IMR-90 (cell line): Measurements from ENCODE around the gene NLRP1. TPM values are rescaled to one million over a fixed set of nuclear protein-coding genes. Genes with fewer than 3 reads are reported as not detected.
A peak's percentile ranks its signal among the peaks of the same experiment; 100 is the strongest.

Source experiments
- ATAC-seq: fragments of 200-7000 bp; cut with Tn5 transposase; 2 replicates; pipeline ENCODE4 v1.9.1; 2020; ENCODE audit warnings: low read depth, mild to moderate bottlenecking, moderate library complexity
- BruUV-seq: library from RNA; stranded (reverse); fragments of 400-500 nt; replicated peaks from 2 replicates; lab custom pipeline; 2021; lab: Mats Ljungman, UMichigan
- CTCF ChIA-PET: fragments of 300-600 bp; formaldehyde crosslinking; extraction: SDS; loops from one replicate; lab custom pipeline; 2021; ENCODE audit warnings: antibody characterized with exemption; lab: Yijun Ruan, JAX
- POLR2A ChIA-PET: fragments of 300-600 bp; sonication (Branson Sonifier 250); formaldehyde crosslinking; loops from one replicate; lab custom pipeline; 2022; ENCODE audit warnings: antibody characterized with exemption; ENCODE audit not compliant: unreplicated experiment; lab: Charles Lee
- DNase-seq: peaks from one replicate; pipeline ENCODE4 v3.0.0; 2013
- H2AFZ ChIP-seq: replicated peaks from 2 replicates; pipeline ENCODE3; 2013; ENCODE audit warnings: low read length, mild to moderate bottlenecking; ENCODE audit not compliant: poor library complexity
- H2AK5ac ChIP-seq: 2 replicates; pipeline ENCODE4 v1.6.1; 2013; ENCODE audit warnings: low read depth, low read length, inconsistent platforms
- H2AK9ac ChIP-seq: replicated peaks from 2 replicates; pipeline ENCODE3; 2013; ENCODE audit warnings: mild to moderate bottlenecking, low read depth, low read length, moderate library complexity; ENCODE audit not compliant: poor library complexity
- H2BK120ac ChIP-seq: 2 replicates; pipeline ENCODE4 v1.6.1; 2013; ENCODE audit warnings: low read depth, low read length, inconsistent platforms
- H2BK15ac ChIP-seq: 3 replicates; pipeline ENCODE4 v1.6.1; 2013; ENCODE audit warnings: low read depth, low read length, inconsistent platforms
- H2BK20ac ChIP-seq: 2 replicates; pipeline ENCODE4 v1.6.1; 2013; ENCODE audit warnings: low read depth, mild to moderate bottlenecking, inconsistent platforms, low read length, moderate library complexity
- H2BK5ac ChIP-seq: 2 replicates; pipeline ENCODE4 v1.6.1; 2013; ENCODE audit warnings: mild to moderate bottlenecking, low read depth, low read length, inconsistent platforms; ENCODE audit not compliant: poor library complexity, severe bottlenecking
- H3K14ac ChIP-seq: replicated peaks from 2 replicates; pipeline ENCODE4 v1.6.1; 2013; ENCODE audit warnings: low read depth, low read length, inconsistent platforms
- H3K18ac ChIP-seq: 2 replicates; pipeline ENCODE4 v1.6.1; 2013; ENCODE audit warnings: low read depth, low read length, control low read depth
- H3K23ac ChIP-seq: 2 replicates; pipeline ENCODE4 v1.6.1; 2013; ENCODE audit warnings: low read depth, low read length, inconsistent platforms
- H3K27ac ChIP-seq: 2 replicates; pipeline ENCODE4 v1.5.1; 2013; ENCODE audit warnings: mild to moderate bottlenecking, control low read depth, low read length; ENCODE audit not compliant: insufficient read depth
- H3K27me3 ChIP-seq: 2 replicates; pipeline ENCODE4 v1.6.1; 2013; ENCODE audit warnings: low read length; ENCODE audit not compliant: control insufficient read depth, insufficient read depth
- H3K36me3 ChIP-seq: 2 replicates; pipeline ENCODE4 v1.6.1; 2013; ENCODE audit warnings: low read length, mixed read lengths; ENCODE audit not compliant: control insufficient read depth, insufficient read depth
- H3K4ac ChIP-seq: 2 replicates; pipeline ENCODE4 v1.6.1; 2013; ENCODE audit warnings: low read depth, low read length, inconsistent platforms
- H3K4me1 ChIP-seq: 2 replicates; pipeline ENCODE4 v1.6.1; 2013; ENCODE audit warnings: low read length, mixed read lengths; ENCODE audit not compliant: control insufficient read depth, insufficient read depth
- H3K4me2 ChIP-seq: 2 replicates; pipeline ENCODE4 v1.6.1; 2013; ENCODE audit warnings: low read depth, mild to moderate bottlenecking, control low read depth, low read length, moderate library complexity
- H3K4me3 ChIP-seq: 2 replicates; pipeline ENCODE4 v1.5.1; 2013; ENCODE audit warnings: low read depth, mild to moderate bottlenecking, control low read depth, low read length, moderate library complexity; ENCODE audit not compliant: insufficient read depth
- H3K56ac ChIP-seq: 2 replicates; pipeline ENCODE4 v1.6.1; 2013; ENCODE audit warnings: low read length, inconsistent platforms; ENCODE audit not compliant: insufficient read depth; ENCODE audit errors: extremely low read depth
- H3K79me1 ChIP-seq, 2 experiments: 2 replicates each; pipeline ENCODE4 v1.6.1; 2013; ENCODE audit warnings: low read length in 2 of 2, inconsistent platforms in 1 of 2, low read depth in 1 of 2
- H3K9ac ChIP-seq: 2 replicates; pipeline ENCODE4 v1.6.1; 2013; ENCODE audit warnings: low read depth, low read length, control low read depth
- H3K9me1 ChIP-seq: 2 replicates; pipeline ENCODE4 v1.6.1; 2013; ENCODE audit warnings: low read length, inconsistent platforms; ENCODE audit not compliant: insufficient read depth
- H3K9me3 ChIP-seq: 2 replicates; pipeline ENCODE4 v1.6.1; 2013; ENCODE audit warnings: low read length; ENCODE audit not compliant: control insufficient read depth, insufficient read depth
- H4K20me1 ChIP-seq: 2 replicates; pipeline ENCODE4 v1.6.1; 2013; ENCODE audit warnings: low read length, inconsistent platforms; ENCODE audit not compliant: insufficient read depth
- H4K5ac ChIP-seq: 2 replicates; pipeline ENCODE4 v1.6.1; 2013; ENCODE audit warnings: mild to moderate bottlenecking, low read depth, low read length, control low read depth
- H4K8ac ChIP-seq, 2 experiments: 2 replicates each; pipeline ENCODE4 v1.6.1; 2013; ENCODE audit warnings: low read depth in 2 of 2, low read length in 2 of 2, control low read depth in 1 of 2, inconsistent platforms in 1 of 2
- H4K91ac ChIP-seq: 2 replicates; pipeline ENCODE4 v1.6.1; 2013; ENCODE audit warnings: low read depth, low read length, inconsistent platforms; ENCODE audit not compliant: insufficient read depth
- CEBPB ChIP-seq: IDR thresholded peaks from 2 replicates; pipeline ENCODE4 v1.6.1; 2012; ENCODE audit warnings: low read depth, low read length, improper control_type of control experiment
- ELK1 ChIP-seq: fragments of 150-350 bp; IDR thresholded peaks from 2 replicates; pipeline ENCODE4 v1.6.1; 2016; ENCODE audit warnings: low read depth, mild to moderate bottlenecking, low read length, moderate library complexity, borderline replicate concordance
- MAZ ChIP-seq: IDR thresholded peaks from 2 replicates; pipeline ENCODE4 v1.6.1; 2012; ENCODE audit warnings: low read depth, mild to moderate bottlenecking, low read length, improper control_type of control experiment, moderate library complexity, borderline replicate concordance
- NFE2L2 ChIP-seq: fragments of 150-350 bp; IDR thresholded peaks from 2 replicates; pipeline ENCODE4 v1.6.1; 2016; ENCODE audit warnings: low read depth, mild to moderate bottlenecking, low read length
- RCOR1 ChIP-seq: IDR thresholded peaks from 2 replicates; pipeline ENCODE4 v1.6.1; 2012; ENCODE audit warnings: mild to moderate bottlenecking, low read length, improper control_type of control experiment; ENCODE audit not compliant: insufficient replicate concordance
- SMC3 ChIP-seq: fragments of 150-350 bp; IDR thresholded peaks from 2 replicates; pipeline ENCODE4 v1.6.1; 2016; ENCODE audit warnings: low read depth, mild to moderate bottlenecking, antibody characterized with exemption, low read length, moderate library complexity
- USF2 ChIP-seq: fragments of 150-350 bp; IDR thresholded peaks from 2 replicates; pipeline ENCODE4 v1.6.1; 2017; ENCODE audit warnings: mild to moderate bottlenecking, antibody characterized with exemption, low read length, low read depth
- WGBS, 2 experiments: methylation state at CpG; one replicate each; pipeline versions ENCODE4 v1.1.5 to v1.1.7; 2013; ENCODE audit warnings: missing lambda C conversion rate in 2 of 2; ENCODE audit not compliant: insufficient read length in 1 of 2; ENCODE audit errors: extremely low coverage in 2 of 2; 5-methylcytosine and 5-hydroxymethylcytosine counted together
- dilution Hi-C: fragments of 300-500 bp; cut with HindIII; formaldehyde crosslinking; loops from one replicate; pipeline ENCODE4 v1.14.3; 2018; ENCODE audit warnings: low sequenced_read_pairs; ENCODE audit not compliant: unreplicated experiment
- in situ Hi-C: fragments of 300-500 bp; cut with MboI; formaldehyde crosslinking; loops from 3 replicates; pipeline ENCODE4 v1.14.3; 2019; ENCODE audit warnings: low sequenced_read_pairs, inconsistent platforms, mixed read lengths
- intact Hi-C: fragments of 100-400 bp; cut with micrococcal nuclease; formaldehyde crosslinking; loops from 2 replicates; pipeline ENCODE4 v1.10.0; 2022
- polyA plus RNA-seq, 3 experiments: library from polyadenylated mRNA; depleted of rRNA; stranded (reverse); fragments of >200 nt; gene quantifications; 2 replicates each; pipeline ENCODE4 v1.2.3, GENCODE V29; 2012; ENCODE audit warnings: low replicate concordance in 1 of 3
- total RNA-seq: library from RNA; depleted of rRNA; stranded (reverse); fragments of >200 nt; gene quantifications from 2 replicates; pipeline ENCODE4 v1.2.3, GENCODE V29; 2012
- TF ChIP-seq, protein P1 (sequence below): conservative IDR thresholded peaks from 2 replicates; pipeline ENCODE4 v1.5.1; 2012; ENCODE audit warnings: mild to moderate bottlenecking, low read depth, low read length, improper control_type of control experiment

Gene NLRP1
- total and polyA plus RNA-seq, 2 of the 4 experiments (the other 2 are of a cell fraction): 134 to 340 TPM

- no peak overlapping the region for H3K14ac ChIP-seq
- in situ Hi-C loops (no loop called here), dilution Hi-C loops (no loop called here), intact Hi-C loops (no loop called here)
- TF ChIP-seq NFE2L2 (peak; percentile 69), SMC3 (no peak), USF2 (no peak), MAZ (no peak), ELK1 (no peak), RCOR1 (no peak), CEBPB (no peak)
- TF ChIP-seq, protein P1, sequence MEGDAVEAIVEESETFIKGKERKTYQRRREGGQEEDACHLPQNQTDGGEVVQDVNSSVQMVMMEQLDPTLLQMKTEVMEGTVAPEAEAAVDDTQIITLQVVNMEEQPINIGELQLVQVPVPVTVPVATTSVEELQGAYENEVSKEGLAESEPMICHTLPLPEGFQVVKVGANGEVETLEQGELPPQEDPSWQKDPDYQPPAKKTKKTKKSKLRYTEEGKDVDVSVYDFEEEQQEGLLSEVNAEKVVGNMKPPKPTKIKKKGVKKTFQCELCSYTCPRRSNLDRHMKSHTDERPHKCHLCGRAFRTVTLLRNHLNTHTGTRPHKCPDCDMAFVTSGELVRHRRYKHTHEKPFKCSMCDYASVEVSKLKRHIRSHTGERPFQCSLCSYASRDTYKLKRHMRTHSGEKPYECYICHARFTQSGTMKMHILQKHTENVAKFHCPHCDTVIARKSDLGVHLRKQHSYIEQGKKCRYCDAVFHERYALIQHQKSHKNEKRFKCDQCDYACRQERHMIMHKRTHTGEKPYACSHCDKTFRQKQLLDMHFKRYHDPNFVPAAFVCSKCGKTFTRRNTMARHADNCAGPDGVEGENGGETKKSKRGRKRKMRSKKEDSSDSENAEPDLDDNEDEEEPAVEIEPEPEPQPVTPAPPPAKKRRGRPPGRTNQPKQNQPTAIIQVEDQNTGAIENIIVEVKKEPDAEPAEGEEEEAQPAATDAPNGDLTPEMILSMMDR: no peak
- no peak overlapping the region for H4K91ac ChIP-seq
- no peak overlapping the region for H3K18ac ChIP-seq
- H2BK15ac ChIP-seq: no peak overlapping the region
- CTCF ChIA-PET: no interaction called here
- H3K27me3 ChIP-seq: peaks cover 8% of the 10 kb centered on the region
- no peak overlapping the region for H2AK9ac ChIP-seq
- H3K4me2 ChIP-seq: no peak overlapping the region
- no peak overlapping the region for H4K5ac ChIP-seq
- no TSS peak for BruUV-seq
- H3K27ac ChIP-seq: no peak overlapping the region
- H3K56ac ChIP-seq: no peak overlapping the region
- no peaks in the 10 kb centered on the region for H3K9me3 ChIP-seq
- POLR2A ChIA-PET: no interaction called here
- ATAC-seq (no peak), DNase-seq (no peak)
- no peaks in the 10 kb centered on the region for H4K20me1 ChIP-seq
- H4K8ac ChIP-seq: no peak overlapping the region
- no peak overlapping the region for H2BK120ac ChIP-seq
- no peak overlapping the region for H2AFZ ChIP-seq
- H3K36me3 ChIP-seq: no peaks in the 10 kb centered on the region
- H3K4me3 ChIP-seq: no peak overlapping the region
- H3K79me1 ChIP-seq: no peaks in the 10 kb centered on the region
- no peak overlapping the region for H2BK5ac ChIP-seq
- H3K9ac ChIP-seq: no peak overlapping the region
- no peak overlapping the region for H2BK20ac ChIP-seq
- H2AK5ac ChIP-seq: no peak overlapping the region
- no peak overlapping the region for H3K4ac ChIP-seq
- H3K4me1 ChIP-seq: no peaks in the 10 kb centered on the region
- no peak overlapping the region for H3K23ac ChIP-seq
- no CpG with 5 or more reads among the region's 2 CpGs for WGBS, 2 experiments
- H3K9me1 ChIP-seq: no peaks in the 10 kb centered on the region
Observed at GRCh38 chr17:5618476-5618875, 34.2 kb upstream of the NLRP1 start.
